ENCODE measurements around the gene HNRNPDL.
"Not testable (repeated sequence)": the region's sequence is repeated elsewhere in the genome, so short reads cannot be mapped to it uniquely, and the experiment has no call there.

The HNRNPDL gene

DNA sequence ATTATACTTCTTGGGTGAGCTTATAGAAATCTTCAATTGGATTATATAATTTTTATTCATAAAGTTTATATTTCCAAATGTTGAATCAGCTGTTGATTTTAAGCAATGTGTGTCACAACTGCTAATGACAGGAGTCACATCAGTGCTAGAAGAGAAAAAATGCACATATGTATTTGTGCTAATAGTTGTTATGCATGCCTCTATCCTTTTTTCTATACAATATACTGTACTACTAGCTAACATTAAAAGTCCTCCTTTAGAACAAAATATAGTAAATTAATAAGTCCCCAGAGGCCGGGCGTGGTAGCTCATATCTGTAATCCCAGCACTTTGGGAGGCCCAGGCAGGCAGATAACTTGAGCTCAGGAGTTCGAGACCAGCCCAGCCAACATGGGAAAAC lies 32.7 kb downstream of the HNRNPDL start:
- Histone ChIP-seq H3K36me3 (ENCODE audit: control insufficient read depth, insufficient read depth, low read length) (no peaks in the 10 kb centered on the region), H3K27ac (ENCODE audit: insufficient read depth, low read length, poor library complexity, severe bottlenecking) (no peak overlapping the region), H3K4me3 (ENCODE audit: insufficient read depth, low read depth, low read length, poor library complexity, severe bottlenecking) (no peak overlapping the region), H3K9me3 (ENCODE audit: control insufficient read depth, low read length) (no peaks in the 10 kb centered on the region), H3K4me1 (ENCODE audit: control insufficient read depth, insufficient read depth, low read length, poor library complexity, severe bottlenecking) (no peaks in the 10 kb centered on the region), H3K27me3 (replicated peaks; ENCODE audit: control insufficient read depth, insufficient read depth, low read length, poor library complexity, severe bottlenecking) (no peaks in the 10 kb centered on the region)
- no peak for DNase-seq

DNA sequence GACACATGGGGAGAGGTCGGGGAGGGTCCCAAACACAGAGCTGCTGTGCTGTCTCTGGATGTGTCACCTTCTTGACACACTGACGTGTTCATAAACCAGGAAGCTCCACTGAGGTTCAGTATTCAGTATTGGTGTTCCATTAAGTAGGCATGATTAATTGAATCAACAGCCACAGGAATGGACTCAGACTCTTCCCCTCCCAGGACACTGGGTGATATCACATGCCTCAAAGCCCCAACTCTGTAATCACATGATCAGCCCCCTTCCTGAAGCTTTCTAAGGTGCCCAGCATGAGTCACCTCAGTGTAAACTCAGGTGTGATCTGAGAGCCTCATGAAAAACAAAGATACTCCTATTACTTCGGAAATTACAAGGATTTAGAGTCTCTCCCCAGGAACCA lies 35.4 kb downstream of the HNRNPDL start:
- H3K4me1 ChIP-seq (ENCODE audit: control insufficient read depth, insufficient read depth, low read length, poor library complexity, severe bottlenecking): no peaks in the 10 kb centered on the region
- no peaks in the 10 kb centered on the region for H3K9me3 ChIP-seq (ENCODE audit: control insufficient read depth, low read length)
- H3K27ac ChIP-seq (ENCODE audit: insufficient read depth, low read length, poor library complexity, severe bottlenecking): no peak overlapping the region
- H3K4me3 ChIP-seq (ENCODE audit: insufficient read depth, low read depth, low read length, poor library complexity, severe bottlenecking): no peak overlapping the region
- H3K36me3 ChIP-seq (ENCODE audit: control insufficient read depth, insufficient read depth, low read length): no peaks in the 10 kb centered on the region
- H3K27me3 ChIP-seq (replicated peaks; ENCODE audit: control insufficient read depth, insufficient read depth, low read length, poor library complexity, severe bottlenecking): no peaks in the 10 kb centered on the region
- DNase-seq: no peak

DNA sequence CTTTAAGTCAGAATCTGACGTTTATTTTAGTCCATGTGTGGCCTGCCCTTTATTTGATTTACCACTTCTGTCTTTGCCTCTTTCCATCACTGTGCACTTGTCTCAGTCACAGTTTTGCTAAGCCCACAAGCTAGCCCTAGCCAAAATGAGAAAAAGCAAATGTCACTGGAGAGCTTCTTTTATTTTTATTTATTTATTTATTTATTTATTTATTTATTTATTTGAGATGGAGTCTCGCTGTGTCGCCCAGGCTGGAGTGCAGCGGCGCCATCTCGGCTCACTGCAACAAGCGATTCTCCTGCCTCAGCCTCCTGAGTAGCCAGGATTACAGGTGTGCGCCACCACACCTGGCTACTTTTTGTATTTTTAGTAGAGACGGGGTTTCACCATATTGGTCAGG lies 40.2 kb downstream of the HNRNPDL start:
- not testable (repeated sequence) for H3K4me1 ChIP-seq (ENCODE audit: control insufficient read depth, insufficient read depth, low read length, poor library complexity, severe bottlenecking); H3K9me3 ChIP-seq (ENCODE audit: control insufficient read depth, low read length); H3K27ac ChIP-seq (ENCODE audit: insufficient read depth, low read length, poor library complexity, severe bottlenecking); H3K27me3 ChIP-seq (replicated peaks; ENCODE audit: control insufficient read depth, insufficient read depth, low read length, poor library complexity, severe bottlenecking); H3K4me3 ChIP-seq (ENCODE audit: insufficient read depth, low read depth, low read length, poor library complexity, severe bottlenecking); DNase-seq; H3K36me3 ChIP-seq (ENCODE audit: control insufficient read depth, insufficient read depth, low read length)

DNA sequence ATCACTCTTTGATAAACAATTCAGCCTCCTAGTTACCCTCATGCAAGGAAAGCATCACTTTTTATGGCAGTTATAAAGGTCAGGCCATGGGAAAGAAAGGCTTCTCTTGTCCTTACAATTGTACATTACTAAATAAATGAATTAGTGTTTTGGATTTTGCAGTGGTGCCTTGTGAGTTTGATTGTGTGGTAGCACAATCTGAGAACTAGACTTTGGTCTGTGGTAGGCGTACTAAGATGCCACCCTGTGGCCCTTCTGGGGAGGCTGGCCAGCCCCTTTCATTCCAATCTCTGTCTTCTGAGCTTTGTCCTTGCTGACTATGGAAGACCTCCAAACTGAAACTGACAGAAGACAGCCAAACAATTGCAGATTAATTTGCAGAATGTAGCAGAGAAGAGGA lies 41.9 kb downstream of the HNRNPDL start:
- no peaks in the 10 kb centered on the region for H3K4me1 ChIP-seq (ENCODE audit: control insufficient read depth, insufficient read depth, low read length, poor library complexity, severe bottlenecking)
- no peaks in the 10 kb centered on the region for H3K27me3 ChIP-seq (replicated peaks; ENCODE audit: control insufficient read depth, insufficient read depth, low read length, poor library complexity, severe bottlenecking)
- no peaks in the 10 kb centered on the region for H3K36me3 ChIP-seq (ENCODE audit: control insufficient read depth, insufficient read depth, low read length)
- no peak overlapping the region for H3K4me3 ChIP-seq (ENCODE audit: insufficient read depth, low read depth, low read length, poor library complexity, severe bottlenecking)
- H3K27ac ChIP-seq (ENCODE audit: insufficient read depth, low read length, poor library complexity, severe bottlenecking): no peak overlapping the region
- DNase-seq: no peak
- H3K9me3 ChIP-seq (ENCODE audit: control insufficient read depth, low read length): no peaks in the 10 kb centered on the region

DNA sequence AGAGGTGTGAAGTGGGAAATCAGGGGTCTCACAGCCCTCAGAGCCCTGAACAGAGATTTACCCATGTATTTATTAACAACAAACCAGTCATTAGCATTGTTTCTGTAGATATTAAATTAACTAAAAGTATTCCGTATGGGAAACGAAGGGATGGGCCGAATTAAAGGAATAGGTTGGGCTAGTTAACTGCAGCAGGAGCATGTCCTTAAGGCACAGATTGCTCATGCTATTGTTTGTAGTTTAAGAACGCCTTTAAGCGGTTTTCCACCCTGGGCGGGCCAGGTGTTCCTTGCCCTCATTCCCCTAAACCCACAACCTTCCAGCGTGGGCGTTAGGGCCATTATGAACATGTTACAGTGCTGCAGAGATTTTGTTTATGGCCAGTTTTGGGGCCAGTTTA lies 44.0 kb downstream of the HNRNPDL start:
- H3K4me1 ChIP-seq (ENCODE audit: control insufficient read depth, insufficient read depth, low read length, poor library complexity, severe bottlenecking); H3K27ac ChIP-seq (ENCODE audit: insufficient read depth, low read length, poor library complexity, severe bottlenecking); H3K9me3 ChIP-seq (ENCODE audit: control insufficient read depth, low read length); H3K36me3 ChIP-seq (ENCODE audit: control insufficient read depth, insufficient read depth, low read length); H3K4me3 ChIP-seq (ENCODE audit: insufficient read depth, low read depth, low read length, poor library complexity, severe bottlenecking); DNase-seq; H3K27me3 ChIP-seq (replicated peaks; ENCODE audit: control insufficient read depth, insufficient read depth, low read length, poor library complexity, severe bottlenecking): not testable (repeated sequence)

DNA sequence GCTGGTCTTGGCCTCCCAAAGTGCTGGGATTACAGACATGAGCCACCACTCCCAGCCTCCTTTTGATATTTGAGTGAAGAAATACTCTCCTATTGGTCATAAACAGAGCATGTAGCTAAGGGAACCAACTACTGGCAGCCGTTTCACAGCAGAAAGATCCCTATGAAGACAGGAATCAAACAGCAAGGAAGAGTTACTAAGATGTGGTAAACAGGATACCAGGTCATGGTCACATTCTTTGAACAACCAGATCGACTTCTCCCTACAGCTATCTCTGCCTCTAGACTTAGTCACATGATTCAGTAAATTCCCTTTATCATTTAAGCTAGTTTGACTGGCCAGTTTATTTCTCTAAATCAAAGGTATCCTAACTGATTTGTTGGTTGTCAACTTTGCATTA lies 47.5 kb downstream of the HNRNPDL start:
- no peaks in the 10 kb centered on the region for H3K4me1 ChIP-seq (ENCODE audit: control insufficient read depth, insufficient read depth, low read length, poor library complexity, severe bottlenecking)
- H3K27ac ChIP-seq (ENCODE audit: insufficient read depth, low read length, poor library complexity, severe bottlenecking): no peak overlapping the region
- H3K27me3 ChIP-seq (replicated peaks; ENCODE audit: control insufficient read depth, insufficient read depth, low read length, poor library complexity, severe bottlenecking): no peaks in the 10 kb centered on the region
- DNase-seq: no peak
- no peak overlapping the region for H3K4me3 ChIP-seq (ENCODE audit: insufficient read depth, low read depth, low read length, poor library complexity, severe bottlenecking)
- H3K9me3 ChIP-seq (ENCODE audit: control insufficient read depth, low read length): no peaks in the 10 kb centered on the region
- no peaks in the 10 kb centered on the region for H3K36me3 ChIP-seq (ENCODE audit: control insufficient read depth, insufficient read depth, low read length)

DNA sequence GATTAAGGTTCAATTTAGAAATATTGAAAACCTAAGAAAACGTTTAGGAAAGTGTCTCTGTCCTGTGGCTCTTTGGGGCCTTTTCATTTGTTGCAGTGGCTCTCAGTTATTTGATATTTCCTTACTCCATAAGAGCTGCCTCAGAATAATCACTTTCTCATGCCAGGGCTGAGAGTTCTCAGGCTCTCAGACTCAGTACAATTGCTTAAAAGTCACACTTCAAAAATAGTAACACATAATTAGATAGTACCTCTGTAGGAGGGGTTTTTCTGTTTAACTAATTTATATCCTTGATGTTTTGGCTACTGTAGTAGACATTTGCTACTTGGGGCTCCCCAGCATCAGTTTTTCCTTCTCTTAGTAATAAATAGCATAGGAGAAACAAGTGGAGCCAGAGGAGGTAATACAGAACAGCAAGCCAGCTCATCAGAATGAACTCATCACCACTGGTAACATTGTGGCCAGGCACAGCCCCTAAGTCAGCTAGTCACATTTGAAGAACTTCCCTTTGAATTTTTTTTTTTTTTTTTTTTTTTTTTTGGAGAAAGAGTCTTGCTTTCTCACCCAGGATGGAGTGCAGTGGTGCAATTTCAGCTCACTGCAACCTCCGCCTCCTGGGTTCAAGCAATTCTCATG lies 48.5 kb downstream of the HNRNPDL start:
- DNase-seq: no peak

DNA sequence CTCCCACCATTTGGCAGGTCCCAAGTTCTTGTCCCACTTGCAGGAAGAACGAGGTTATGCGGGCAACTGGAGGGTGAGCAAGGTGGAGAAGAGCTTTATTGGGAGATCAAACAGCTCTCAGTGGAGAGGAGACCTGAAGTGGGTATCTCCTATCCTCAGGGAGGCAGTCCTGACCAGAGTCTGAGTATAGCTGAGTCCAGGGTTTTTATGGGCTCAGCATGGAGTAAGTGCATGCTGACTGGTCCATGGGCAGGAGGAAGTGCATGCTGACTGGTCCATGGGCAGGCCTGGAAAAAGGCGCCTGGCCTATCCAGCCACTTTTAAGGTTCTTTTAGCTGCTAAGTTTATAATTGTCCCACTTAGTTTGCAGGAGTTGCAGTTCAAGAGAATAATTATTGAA lies 49.0 kb downstream of the HNRNPDL start:
- no peaks in the 10 kb centered on the region for H3K27me3 ChIP-seq (replicated peaks; ENCODE audit: control insufficient read depth, insufficient read depth, low read length, poor library complexity, severe bottlenecking)
- no peaks in the 10 kb centered on the region for H3K9me3 ChIP-seq (ENCODE audit: control insufficient read depth, low read length)
- no peak for DNase-seq
- H3K36me3 ChIP-seq (ENCODE audit: control insufficient read depth, insufficient read depth, low read length): no peaks in the 10 kb centered on the region
- no peaks in the 10 kb centered on the region for H3K4me1 ChIP-seq (ENCODE audit: control insufficient read depth, insufficient read depth, low read length, poor library complexity, severe bottlenecking)
- H3K27ac ChIP-seq (ENCODE audit: insufficient read depth, low read length, poor library complexity, severe bottlenecking): no peak overlapping the region
- no peak overlapping the region for H3K4me3 ChIP-seq (ENCODE audit: insufficient read depth, low read depth, low read length, poor library complexity, severe bottlenecking)

More for the DNA sequence above, 48.5 kb downstream of the HNRNPDL start:
- no peaks in the 10 kb centered on the region for H3K27me3 ChIP-seq (replicated peaks; ENCODE audit: control insufficient read depth, insufficient read depth, low read length, poor library complexity, severe bottlenecking)
- no peak overlapping the region for H3K27ac ChIP-seq (ENCODE audit: insufficient read depth, low read length, poor library complexity, severe bottlenecking)
- H3K36me3 ChIP-seq (ENCODE audit: control insufficient read depth, insufficient read depth, low read length): no peaks in the 10 kb centered on the region
- H3K4me3 ChIP-seq (ENCODE audit: insufficient read depth, low read depth, low read length, poor library complexity, severe bottlenecking): no peak overlapping the region
- no peaks in the 10 kb centered on the region for H3K4me1 ChIP-seq (ENCODE audit: control insufficient read depth, insufficient read depth, low read length, poor library complexity, severe bottlenecking)
- no peaks in the 10 kb centered on the region for H3K9me3 ChIP-seq (ENCODE audit: control insufficient read depth, low read length)

DNA sequence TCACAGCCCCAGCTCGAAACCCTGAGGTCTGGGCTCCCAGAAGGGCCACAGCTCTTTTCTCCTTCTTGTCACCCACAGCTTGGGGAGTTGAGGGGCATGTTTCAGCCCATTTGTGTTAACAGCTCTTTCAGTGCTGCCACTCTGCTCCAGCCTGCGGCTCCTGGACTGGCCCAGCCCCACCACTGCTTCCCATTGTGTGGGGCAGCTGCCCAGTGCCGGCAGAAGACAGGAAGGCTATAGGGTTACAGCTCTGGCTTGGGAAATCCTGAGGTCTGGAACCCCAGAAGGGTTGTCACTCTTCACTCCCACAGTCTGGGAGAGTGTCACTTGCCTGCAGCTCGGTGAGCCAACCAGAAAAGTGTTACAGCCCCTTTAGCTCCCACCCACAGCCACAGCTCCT lies 49.4 kb downstream of the HNRNPDL start:
- H3K4me3 ChIP-seq (ENCODE audit: insufficient read depth, low read depth, low read length, poor library complexity, severe bottlenecking): no peak overlapping the region

DNA sequence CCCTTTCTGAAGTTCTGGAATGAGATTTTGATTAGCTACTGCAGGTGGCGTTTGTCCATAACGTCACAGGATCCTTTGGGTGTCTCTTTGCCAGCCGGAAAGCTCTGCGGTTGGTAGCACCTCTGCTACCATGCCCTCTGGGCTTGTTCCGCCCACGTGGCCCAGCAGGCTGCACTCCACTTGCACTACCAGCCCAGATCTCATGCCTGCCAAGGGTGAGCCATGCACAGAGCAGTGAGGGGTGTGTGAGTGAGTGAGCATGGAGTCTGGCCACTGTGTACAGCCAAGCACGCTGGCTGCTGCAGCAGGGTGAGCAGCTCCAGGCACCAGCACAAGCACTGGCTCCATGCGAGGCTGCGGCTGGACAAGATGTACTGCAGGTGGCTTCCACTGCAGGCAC lies 49.9 kb downstream of the HNRNPDL start:
- no peak overlapping the region for H3K27ac ChIP-seq (ENCODE audit: insufficient read depth, low read length, poor library complexity, severe bottlenecking)
- H3K4me3 ChIP-seq (ENCODE audit: insufficient read depth, low read depth, low read length, poor library complexity, severe bottlenecking): no peak overlapping the region
- H3K4me1 ChIP-seq (ENCODE audit: control insufficient read depth, insufficient read depth, low read length, poor library complexity, severe bottlenecking): no peaks in the 10 kb centered on the region
- no peaks in the 10 kb centered on the region for H3K36me3 ChIP-seq (ENCODE audit: control insufficient read depth, insufficient read depth, low read length)
- H3K9me3 ChIP-seq (ENCODE audit: control insufficient read depth, low read length): no peaks in the 10 kb centered on the region
- no peak for DNase-seq
- H3K27me3 ChIP-seq (replicated peaks; ENCODE audit: control insufficient read depth, insufficient read depth, low read length, poor library complexity, severe bottlenecking): no peaks in the 10 kb centered on the region

More for the DNA sequence above, 49.4 kb downstream of the HNRNPDL start:
- H3K9me3 ChIP-seq (ENCODE audit: control insufficient read depth, low read length): no peaks in the 10 kb centered on the region
- no peaks in the 10 kb centered on the region for H3K4me1 ChIP-seq (ENCODE audit: control insufficient read depth, insufficient read depth, low read length, poor library complexity, severe bottlenecking)
- DNase-seq: no peak
- H3K27me3 ChIP-seq (replicated peaks; ENCODE audit: control insufficient read depth, insufficient read depth, low read length, poor library complexity, severe bottlenecking): no peaks in the 10 kb centered on the region
- H3K27ac ChIP-seq (ENCODE audit: insufficient read depth, low read length, poor library complexity, severe bottlenecking): no peak overlapping the region
- no peaks in the 10 kb centered on the region for H3K36me3 ChIP-seq (ENCODE audit: control insufficient read depth, insufficient read depth, low read length)

All from effector memory CD4-positive, alpha-beta T cell (primary cell).